Keratinocyte (primary cell): Measurements from ENCODE around the gene DTNB. TPM values are rescaled to one million over a fixed set of nuclear protein-coding genes. Genes with fewer than 3 reads are reported as not detected.

ENCODE experiments used
- DNase-seq: peaks from one replicate; pipeline ENCODE4 v3.0.0-alpha.2; 2011; ENCODE audit warnings: low read depth, missing footprints, low spot score
- FAIRE-seq: peaks from 2 replicates; lab custom pipeline; 2011; peaks lifted over from hg19 to GRCh38; lab: Jason Lieb, UNC
- H2AFZ ChIP-seq: 2 replicates; pipeline ENCODE4 v1.6.0; 2012; ENCODE audit warnings: low read length, control low read depth, inconsistent platforms; ENCODE audit not compliant: control insufficient read depth
- H3K27ac ChIP-seq: 2 replicates; pipeline ENCODE4 v1.5.1; 2011; ENCODE audit warnings: low read length; ENCODE audit not compliant: control insufficient read depth, insufficient read depth
- H3K27me3 ChIP-seq: 3 replicates; pipeline ENCODE4 v1.6.0; 2011; ENCODE audit warnings: low read length; ENCODE audit not compliant: control insufficient read depth, insufficient read depth; ENCODE audit errors: extremely low read depth
- H3K36me3 ChIP-seq, 2 experiments: 2 replicates in 1 of 2; 3 replicates in 1 of 2; pipeline ENCODE4 v1.5.1; 2011; ENCODE audit warnings: low read length in 2 of 2, mild to moderate bottlenecking in 1 of 2; ENCODE audit not compliant: control insufficient read depth in 2 of 2, insufficient read depth in 2 of 2; ENCODE audit errors: extremely low read depth in 1 of 2
- H3K4me1 ChIP-seq: 3 replicates; pipeline ENCODE4 v1.5.1; 2011; ENCODE audit warnings: low read length; ENCODE audit not compliant: control insufficient read depth, insufficient read depth; ENCODE audit errors: extremely low read depth
- H3K4me2 ChIP-seq: 3 replicates; pipeline ENCODE4 v1.6.0; 2011; ENCODE audit warnings: low read depth, low read length; ENCODE audit not compliant: control insufficient read depth, insufficient read depth; ENCODE audit errors: extremely low read depth
- H3K4me3 ChIP-seq, 3 experiments: fragments of 200-600 bp in 1 of 3; sonication (generic) in 1 of 3; 2 replicates in 2 of 3; 3 replicates in 1 of 3; pipeline ENCODE4 v1.5.1; 2011 to 2016; ENCODE audit warnings: low read length in 3 of 3, mild to moderate bottlenecking in 3 of 3, control low read depth in 2 of 3, inconsistent platforms in 1 of 3, low read depth in 1 of 3, mixed read lengths in 1 of 3, mixed run types in 1 of 3, moderate library complexity in 1 of 3; ENCODE audit not compliant: control insufficient read depth in 2 of 3, insufficient read depth in 2 of 3; ENCODE audit errors: extremely low read depth in 1 of 3
- H3K79me2 ChIP-seq: 2 replicates; pipeline ENCODE4 v1.6.0; 2012; ENCODE audit warnings: low read length; ENCODE audit not compliant: control insufficient read depth, insufficient read depth
- H3K9ac ChIP-seq: 3 replicates; pipeline ENCODE4 v1.6.0; 2011; ENCODE audit warnings: low read length; ENCODE audit not compliant: control insufficient read depth, insufficient read depth; ENCODE audit errors: extremely low read depth
- H3K9me1 ChIP-seq: 3 replicates; pipeline ENCODE4 v1.6.0; 2011; ENCODE audit warnings: low read length; ENCODE audit not compliant: control insufficient read depth, insufficient read depth; ENCODE audit errors: extremely low read depth
- H3K9me3 ChIP-seq: 2 replicates; pipeline ENCODE4 v1.5.1; 2012; ENCODE audit warnings: low read depth, low read length; ENCODE audit not compliant: control insufficient read depth
- H4K20me1 ChIP-seq: 3 replicates; pipeline ENCODE4 v1.6.0; 2011; ENCODE audit warnings: low read length; ENCODE audit not compliant: control insufficient read depth, insufficient read depth; ENCODE audit errors: extremely low read depth
- EZH2 ChIP-seq: IDR thresholded peaks from one replicate; pipeline ENCODE4 v1.6.1; 2012; ENCODE audit warnings: inconsistent platforms, mild to moderate bottlenecking, low read length, moderate library complexity
- dilution Hi-C: fragments of 300-500 bp; cut with MboI; formaldehyde crosslinking; loops from one replicate; pipeline ENCODE4 v1.7.0; 2020; ENCODE audit warnings: low sequenced_read_pairs; ENCODE audit not compliant: extremely low pct_ligation_motif_present
- polyA plus RNA-seq, 5 experiments: library from polyadenylated mRNA; depleted of rRNA in 3 of 5; stranded (reverse) in 3 of 5; stranded (forward) in 1 of 5; unstranded in 1 of 5; fragments of >200 nt; gene quantifications; 1 replicate in 1 of 5; 2 replicates in 3 of 5; 3 replicates in 1 of 5; pipeline versions ENCODE4 v1.2.1 to v1.2.3, GENCODE V29; 2011 to 2012; ENCODE audit warnings: missing spikeins in 2 of 5, low read depth in 1 of 5, low replicate concordance in 1 of 5
- small RNA-seq, 3 experiments: library from RNA; depleted of rRNA; stranded (forward); fragments of <200 nt; gene quantifications; one replicate each; pipeline ENCODE3, GENCODE V24; 2012; ENCODE audit warnings: low read depth in 3 of 3, low replicate concordance in 1 of 3; ENCODE audit not compliant: insufficient read length in 3 of 3
- TF ChIP-seq, protein P1 (sequence below), 3 experiments: IDR thresholded peaks in 1 of 3; conservative IDR thresholded peaks in 1 of 3; optimal IDR thresholded peaks in 1 of 3; 2 replicates in 2 of 3; 3 replicates in 1 of 3; pipeline versions ENCODE3 to v1.5.1; 2011; ENCODE audit warnings: low read length in 3 of 3, mild to moderate bottlenecking in 3 of 3, moderate library complexity in 2 of 3, control low read depth in 1 of 3, inconsistent platforms in 1 of 3; ENCODE audit not compliant: insufficient read depth in 2 of 3; ENCODE audit errors: extremely low read depth in 1 of 3

DTNB gene
- polyA plus RNA-seq, 1 donor (not counting 4 experiments of a cell fraction or from before 2014, with no cell fraction given), result 31.5 TPM

DNA sequence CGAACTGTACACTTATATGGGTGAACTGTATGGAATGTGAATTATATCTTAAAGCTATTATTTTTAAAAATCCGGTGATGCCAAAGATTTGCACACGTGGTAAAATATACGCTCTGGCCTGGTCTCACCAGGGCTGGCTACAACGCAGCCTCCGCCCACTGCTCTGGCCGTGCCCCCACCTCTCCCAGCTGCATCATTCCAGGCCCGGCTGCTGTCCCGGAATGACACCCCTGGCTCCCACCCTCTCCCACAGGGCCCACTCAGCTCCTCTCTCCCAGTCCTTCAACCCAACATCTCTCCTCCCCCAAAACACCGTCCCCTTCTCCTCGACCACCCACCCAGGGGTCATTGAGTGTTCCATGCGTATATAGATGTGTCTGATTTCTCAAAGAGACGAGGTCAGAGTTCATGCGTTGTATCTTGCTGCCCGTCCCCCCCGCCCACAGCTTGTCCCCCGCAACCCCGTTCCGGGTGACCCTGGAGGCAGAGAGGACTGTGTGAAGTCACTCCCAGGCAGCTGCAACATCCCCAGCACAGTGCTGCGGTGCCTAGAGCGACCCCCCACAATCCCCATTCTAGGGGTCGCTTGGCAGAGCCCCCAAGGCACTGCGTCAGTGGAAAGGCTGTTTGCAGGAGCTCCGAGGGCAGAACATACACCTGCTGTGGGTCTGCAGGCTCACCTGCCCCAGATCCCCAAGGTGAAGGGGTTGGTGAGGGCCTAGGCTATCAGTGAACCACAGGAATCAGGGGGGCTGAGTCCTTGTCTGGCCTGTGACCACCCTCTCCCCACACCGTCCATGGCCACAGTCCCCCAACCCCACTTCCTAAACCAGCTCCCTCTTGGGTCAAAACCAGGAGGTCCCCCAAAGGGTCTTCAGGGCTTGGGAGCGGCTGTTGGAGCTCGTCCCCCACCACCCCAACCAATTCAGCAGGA is 345.0 kb downstream of the DTNB start:
- H3K27ac ChIP-seq, result no peak overlapping the region
- no peak overlapping the region for H3K4me3 ChIP-seq
- H3K27me3 ChIP-seq, result no peaks in the 10 kb centered on the region
- FAIRE-seq (no peak), DNase-seq (no peak)
- peaks cover 2% of the 10 kb centered on the region for H3K79me2 ChIP-seq
- H2AFZ ChIP-seq, result no peak overlapping the region
- H3K36me3 ChIP-seq, result peaks cover 0 to 3% of the 10 kb centered on the region in 2 experiments
- TF ChIP-seq, protein P1, sequence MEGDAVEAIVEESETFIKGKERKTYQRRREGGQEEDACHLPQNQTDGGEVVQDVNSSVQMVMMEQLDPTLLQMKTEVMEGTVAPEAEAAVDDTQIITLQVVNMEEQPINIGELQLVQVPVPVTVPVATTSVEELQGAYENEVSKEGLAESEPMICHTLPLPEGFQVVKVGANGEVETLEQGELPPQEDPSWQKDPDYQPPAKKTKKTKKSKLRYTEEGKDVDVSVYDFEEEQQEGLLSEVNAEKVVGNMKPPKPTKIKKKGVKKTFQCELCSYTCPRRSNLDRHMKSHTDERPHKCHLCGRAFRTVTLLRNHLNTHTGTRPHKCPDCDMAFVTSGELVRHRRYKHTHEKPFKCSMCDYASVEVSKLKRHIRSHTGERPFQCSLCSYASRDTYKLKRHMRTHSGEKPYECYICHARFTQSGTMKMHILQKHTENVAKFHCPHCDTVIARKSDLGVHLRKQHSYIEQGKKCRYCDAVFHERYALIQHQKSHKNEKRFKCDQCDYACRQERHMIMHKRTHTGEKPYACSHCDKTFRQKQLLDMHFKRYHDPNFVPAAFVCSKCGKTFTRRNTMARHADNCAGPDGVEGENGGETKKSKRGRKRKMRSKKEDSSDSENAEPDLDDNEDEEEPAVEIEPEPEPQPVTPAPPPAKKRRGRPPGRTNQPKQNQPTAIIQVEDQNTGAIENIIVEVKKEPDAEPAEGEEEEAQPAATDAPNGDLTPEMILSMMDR (optimal IDR thresholded peaks at IDR 0.05 in 1 of 3, IDR thresholded peaks at IDR 0.05 in 1 of 3, conservative IDR thresholded peaks at IDR 0.05 in 1 of 3; ENCODE audit: extremely low read depth in 1 of 3, insufficient read depth in 2 of 3, low read length in 3 of 3), result no peak
- no peak for TF ChIP-seq EZH2
- no peaks in the 10 kb centered on the region for H3K9me1 ChIP-seq
- peaks cover 8% of the 10 kb centered on the region for H4K20me1 ChIP-seq
- peaks cover 5% of the 10 kb centered on the region for H3K9me3 ChIP-seq
- no peak overlapping the region for H3K4me2 ChIP-seq
- no peaks in the 10 kb centered on the region for H3K4me1 ChIP-seq
- no peak overlapping the region for H3K9ac ChIP-seq
- dilution Hi-C loops, result no loop called here

Small RNA genes within 50 kb of the gene (small RNA-seq; reads per million reads assigned to genes)
- gene MIR1301, result 0 to 1.0 (median 0.75) reads per million in 3 experiments
- 0 reads per million in 3 experiments for gene RF00019

Other genes with a start within 250 kb of the DTNB start
- 8.9 to 18.1 TPM (median 12.5 TPM) in 3 replicates for gene ASXL2, start 204.9 kb upstream of the DTNB start, polyA plus RNA-seq